ENCODE measurements around the gene CAMK2D.
A peak's percentile ranks its signal among the peaks of the same experiment; 100 is the strongest.

Gene CAMK2D

GRCh38 chr4:113637823-113638561 is 123.5 kb downstream of the CAMK2D start:
- no peak for DNase-seq (ENCODE audit: low spot score)

GRCh38 chr4:113637363-113637762 is 124.2 kb downstream of the CAMK2D start:
- no peak for DNase-seq (ENCODE audit: low spot score)

GRCh38 chr4:113636877-113637276 is 124.7 kb downstream of the CAMK2D start:
- DNase-seq (ENCODE audit: low spot score), result peak; percentile 59

GRCh38 chr4:113636438-113636818 is 125.1 kb downstream of the CAMK2D start:
- DNase-seq (ENCODE audit: low spot score), result peak; percentile 52

GRCh38 chr4:113635739-113636437 is 125.7 kb downstream of the CAMK2D start:
- no peak for DNase-seq (ENCODE audit: low spot score)

- no peak for DNase-seq (ENCODE audit: low spot score)
Measured at GRCh38 chr4:113634081-113634969, 127.2 kb downstream of the CAMK2D start.

- no peak for DNase-seq (ENCODE audit: low spot score)
Measured at GRCh38 chr4:113633467-113633866, 128.1 kb downstream of the CAMK2D start.

GRCh38 chr4:113628711-113629110 is 132.8 kb downstream of the CAMK2D start:
- no peak for DNase-seq (ENCODE audit: low spot score)

- DNase-seq (ENCODE audit: low spot score), result no peak
Measured at GRCh38 chr4:113627321-113627720, 134.2 kb downstream of the CAMK2D start.

- DNase-seq (ENCODE audit: low spot score), result no peak
Measured at GRCh38 chr4:113625902-113626301, 135.6 kb downstream of the CAMK2D start.

- no peak for DNase-seq (ENCODE audit: low spot score)
Measured at GRCh38 chr4:113623274-113623894, 138.2 kb downstream of the CAMK2D start.

GRCh38 chr4:113621633-113622032 is 139.9 kb downstream of the CAMK2D start:
- no peak for DNase-seq (ENCODE audit: low spot score)

- no peak for DNase-seq (ENCODE audit: low spot score)
Measured at GRCh38 chr4:113620032-113620431, 141.5 kb downstream of the CAMK2D start.

- DNase-seq (ENCODE audit: low spot score), result no peak
Measured at GRCh38 chr4:113619526-113619925, 142.0 kb downstream of the CAMK2D start.

GRCh38 chr4:113618205-113618604 is 143.3 kb downstream of the CAMK2D start:
- no peak for DNase-seq (ENCODE audit: low spot score)

GRCh38 chr4:113617195-113617594 is 144.3 kb downstream of the CAMK2D start:
- DNase-seq (ENCODE audit: low spot score), result no peak

- DNase-seq (ENCODE audit: low spot score), result no peak
Measured at GRCh38 chr4:113616443-113616842, 145.1 kb downstream of the CAMK2D start.

- DNase-seq (ENCODE audit: low spot score), result no peak
Measured at GRCh38 chr4:113614414-113614813, 147.1 kb downstream of the CAMK2D start.

GRCh38 chr4:113613503-113613902 is 148.0 kb downstream of the CAMK2D start:
- no peak for DNase-seq (ENCODE audit: low spot score)

GRCh38 chr4:113610537-113610936 is 151.0 kb downstream of the CAMK2D start:
- DNase-seq (ENCODE audit: low spot score), result no peak

- DNase-seq (ENCODE audit: low spot score), result no peak
Measured at GRCh38 chr4:113607998-113608397, 153.5 kb downstream of the CAMK2D start.

GRCh38 chr4:113607147-113607720 is 154.3 kb downstream of the CAMK2D start:
- DNase-seq (ENCODE audit: low spot score), result no peak
